Measurements from ENCODE around the gene SLC35F1.

SLC35F1 gene

DNA sequence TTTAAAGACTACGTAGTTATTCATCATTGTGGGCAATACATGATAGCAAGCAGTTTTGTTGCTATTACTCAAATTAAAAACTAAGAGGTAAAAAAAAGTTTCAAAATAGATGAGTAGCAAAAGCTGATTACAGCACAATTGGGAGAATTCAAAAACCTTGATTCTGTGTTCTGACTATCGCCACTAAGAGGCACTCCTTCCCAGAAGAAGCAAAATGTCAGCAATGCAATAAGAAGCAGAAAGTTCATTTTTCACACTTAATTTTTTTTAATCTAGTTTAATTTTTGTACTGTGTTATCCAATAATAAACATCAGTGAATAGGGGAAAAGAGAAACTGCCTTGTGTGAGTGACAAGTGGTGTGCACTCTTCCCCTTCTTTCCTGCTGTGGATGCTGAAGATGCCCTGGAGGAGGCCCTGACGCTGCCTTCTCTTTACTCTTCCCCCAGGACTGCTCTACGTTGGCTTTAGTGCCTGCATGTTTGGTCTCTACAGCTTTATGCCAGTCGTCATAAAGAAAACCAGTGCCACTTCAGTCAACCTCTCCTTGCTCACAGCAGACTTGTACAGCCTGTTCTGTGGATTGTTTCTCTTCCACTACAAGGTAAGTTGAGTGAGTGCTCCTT, 377.8 kb downstream of the SLC35F1 start:
- peak; percentile 30 for DNase-seq

DNA sequence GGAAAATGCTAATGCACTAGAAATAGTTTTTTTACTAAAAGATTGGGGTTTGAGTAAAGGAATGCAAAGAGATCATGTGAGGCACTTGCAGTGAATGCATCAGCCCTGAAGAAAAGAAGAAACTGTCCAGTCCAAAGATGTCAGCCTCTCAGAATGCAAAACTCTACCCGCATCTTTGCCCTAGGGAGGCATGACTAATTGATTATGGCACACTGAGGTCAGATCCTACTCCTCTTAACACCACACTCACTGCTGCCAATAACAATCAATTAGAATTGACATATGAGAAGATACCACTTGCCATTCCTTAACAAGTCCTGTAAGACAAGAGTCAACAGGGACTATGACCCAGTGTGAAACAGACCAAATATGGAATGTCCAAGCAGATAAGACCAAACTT, 378.7 kb downstream of the SLC35F1 start:
- DNase-seq = no peak

DNA sequence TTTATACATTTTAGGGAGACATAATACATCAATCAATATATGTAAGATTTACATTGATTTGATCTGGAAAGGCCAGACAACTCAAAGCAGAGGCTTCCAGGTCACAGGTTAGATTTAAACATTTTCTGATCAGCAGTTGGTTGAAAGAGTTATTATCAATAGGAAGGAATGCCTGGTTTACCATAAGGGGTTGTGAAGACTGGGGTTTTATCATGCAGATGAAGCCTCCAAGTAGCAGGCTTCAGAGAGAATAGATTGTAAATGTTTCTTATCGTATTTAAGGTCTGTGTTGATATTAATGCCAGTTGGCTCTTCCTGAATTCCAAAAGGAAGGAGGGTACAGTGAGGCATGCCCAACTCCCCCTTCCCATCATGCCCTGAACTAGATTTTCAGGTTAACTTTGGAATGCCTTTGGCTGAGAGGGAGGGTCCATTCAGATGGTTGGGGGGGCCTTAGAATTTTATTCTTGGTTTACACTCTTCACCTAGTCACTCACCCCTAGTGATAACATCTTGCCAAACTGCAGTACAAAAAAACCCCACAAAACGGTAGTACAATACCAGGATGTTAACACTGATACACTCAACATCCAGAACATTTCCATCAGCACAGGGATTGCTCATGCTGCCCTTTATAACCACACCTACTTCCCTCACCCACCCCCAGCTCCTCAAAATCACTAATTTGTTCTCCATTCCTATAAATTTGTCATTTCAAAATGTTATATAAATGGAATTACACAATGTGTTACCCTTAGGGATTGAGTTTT, 381.5 kb downstream of the SLC35F1 start:
- DNase-seq = no peak

DNA sequence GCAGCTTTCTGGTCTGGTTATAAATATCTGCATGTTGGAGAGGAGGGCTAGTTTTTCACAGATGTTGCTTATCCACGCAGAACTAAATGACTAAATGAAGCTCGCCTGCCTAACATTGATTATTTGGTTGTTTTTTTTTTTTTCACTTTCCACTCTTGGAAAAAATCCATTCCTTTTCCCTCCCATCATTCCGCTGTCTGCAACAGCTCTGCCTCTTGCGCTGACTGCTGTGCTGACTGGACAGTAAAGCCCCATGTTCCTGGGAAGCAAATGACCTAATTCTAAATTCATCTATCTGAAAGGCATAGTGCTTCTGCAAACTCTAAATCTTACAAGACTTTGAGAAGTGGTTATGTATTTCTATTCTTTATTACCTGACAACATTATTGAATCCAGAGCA, 385.5 kb downstream of the SLC35F1 start:
- no peak for DNase-seq

DNA sequence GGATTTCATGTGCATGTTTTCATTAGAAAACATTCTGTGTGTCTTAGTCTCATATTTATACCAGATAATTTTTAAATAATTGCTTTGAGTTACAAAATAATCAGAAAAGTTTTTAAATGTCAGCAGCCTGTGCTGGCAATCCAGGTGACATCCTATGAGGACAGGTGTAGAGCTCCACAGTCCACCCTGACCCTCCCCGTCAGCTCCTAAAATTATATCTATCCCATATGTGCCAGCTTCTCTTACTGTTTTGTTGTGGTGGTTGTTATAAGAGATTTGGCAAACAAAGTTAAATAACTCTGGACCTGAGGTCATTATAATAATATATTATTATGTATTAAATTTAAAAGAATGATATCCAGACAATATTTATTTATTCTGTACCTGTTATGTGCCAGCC, 387.8 kb downstream of the SLC35F1 start:
- no peak for DNase-seq

DNA sequence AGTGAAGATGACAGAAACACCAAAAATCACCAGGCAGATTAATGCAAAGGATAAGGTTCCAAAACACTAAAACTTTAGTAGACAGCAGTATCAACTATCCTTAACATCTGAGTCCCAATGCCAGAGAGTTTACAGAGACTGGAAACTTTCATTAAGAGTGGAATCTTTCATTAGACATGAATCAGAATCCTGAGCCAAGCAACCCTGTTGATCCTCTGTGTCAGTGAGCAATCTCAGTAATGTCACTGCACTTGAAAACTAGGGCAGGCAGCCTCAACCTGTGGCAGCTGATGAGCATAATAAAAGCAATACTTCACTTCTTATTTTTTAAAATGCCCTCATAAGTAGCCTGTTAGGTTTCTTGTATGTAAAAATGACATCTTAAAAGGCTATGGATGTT, 388.3 kb downstream of the SLC35F1 start:
- no peak for DNase-seq

DNA sequence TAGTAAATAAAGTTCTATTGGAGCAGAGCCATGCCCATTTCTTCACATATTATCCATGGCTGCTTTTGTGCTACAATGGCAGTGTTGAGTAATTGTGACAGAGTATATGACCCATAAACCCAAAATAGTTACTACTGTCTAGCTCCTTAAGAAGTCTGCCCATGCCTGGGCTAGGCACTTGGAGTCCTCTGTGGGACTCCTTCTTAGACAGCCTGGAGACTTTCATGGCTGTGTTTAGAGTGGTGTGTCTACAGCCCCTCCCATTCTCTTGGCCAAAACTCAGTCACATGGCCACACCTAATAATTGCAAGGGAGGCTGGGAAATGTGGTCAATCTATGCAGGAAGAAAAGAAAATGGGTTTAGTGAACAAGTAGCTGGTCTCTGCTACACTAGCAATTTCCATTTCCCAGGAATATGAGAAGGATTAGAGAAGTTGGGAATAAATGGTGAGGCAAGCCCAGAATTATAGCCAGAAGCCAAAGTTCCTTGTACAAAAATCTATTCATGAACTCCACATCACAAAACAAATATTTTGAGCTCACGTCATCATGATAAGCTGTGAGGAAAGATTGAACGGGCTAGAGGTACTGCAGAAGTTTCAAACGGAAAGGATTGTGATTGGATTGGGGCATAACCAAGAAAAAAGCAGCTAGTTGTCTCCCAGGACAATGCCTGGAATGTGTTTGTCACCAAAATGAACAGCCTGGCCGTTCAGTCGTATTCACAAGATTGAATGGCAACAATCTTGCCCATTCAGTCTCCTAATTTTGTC, 389.3 kb downstream of the SLC35F1 start:
- DNase-seq = no peak

DNA sequence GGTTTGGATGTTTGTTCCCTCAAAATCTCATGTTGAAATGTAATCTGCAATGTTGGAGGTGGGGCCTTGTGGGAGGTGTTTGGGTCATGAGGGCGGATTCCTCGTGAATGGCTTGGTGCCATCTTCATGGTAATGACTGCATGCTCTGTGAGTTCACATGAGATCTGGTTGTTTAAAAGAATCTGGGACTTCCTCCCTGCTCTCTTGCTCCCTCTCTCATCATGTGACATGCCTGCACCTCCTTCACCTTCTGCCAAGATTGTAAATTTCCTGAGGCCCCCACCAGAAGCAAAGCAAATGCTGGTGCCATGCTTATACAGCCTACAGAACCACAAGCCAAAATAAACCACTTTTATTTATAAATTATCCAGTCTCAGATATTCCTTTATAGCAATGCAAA, 390.8 kb downstream of the SLC35F1 start:
- no peak for DNase-seq

DNA sequence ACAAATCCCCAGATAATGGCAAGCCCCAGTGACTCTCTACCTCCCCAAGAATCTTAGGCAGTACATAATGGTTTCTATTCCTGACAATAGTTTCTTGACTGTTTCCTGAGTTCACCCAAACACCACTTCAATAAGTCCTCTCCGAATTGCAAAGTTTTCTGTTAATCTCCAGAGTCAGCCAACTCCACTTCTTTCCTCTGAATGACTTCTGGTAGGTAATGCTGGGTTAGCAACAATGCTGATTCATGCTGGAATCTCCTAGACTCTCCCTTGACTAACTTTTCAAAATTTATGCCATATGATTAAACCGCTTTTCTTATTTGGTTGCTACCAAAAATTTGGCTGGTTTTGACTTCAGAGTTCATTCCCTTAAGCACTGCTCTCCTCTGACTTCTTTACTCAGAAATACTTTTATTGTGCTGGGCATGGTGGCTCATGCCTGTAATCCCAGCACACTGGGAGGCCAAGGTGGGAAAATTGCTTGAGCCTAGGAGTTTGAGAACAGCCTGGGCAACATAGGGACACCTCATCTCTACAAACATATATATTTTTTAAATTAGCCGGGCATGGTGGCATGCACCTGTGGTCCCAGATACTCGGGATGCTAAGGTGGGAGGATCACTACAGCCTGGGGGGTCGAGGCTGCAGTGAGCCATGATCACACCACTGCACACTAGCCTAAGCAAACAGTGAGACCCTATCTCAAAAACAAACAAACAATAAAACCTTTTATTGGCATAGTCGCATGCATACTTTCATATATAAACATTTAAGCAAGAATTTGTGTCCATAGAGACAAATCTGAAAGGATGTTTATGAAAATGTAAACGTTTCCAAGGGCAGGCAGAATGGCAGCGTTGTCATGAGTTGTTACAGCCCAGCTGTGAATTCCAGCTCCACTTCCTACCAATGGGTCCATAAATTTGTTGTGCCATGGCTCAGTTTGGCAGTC, 391.7 kb downstream of the SLC35F1 start:
- DNase-seq = no peak

DNA sequence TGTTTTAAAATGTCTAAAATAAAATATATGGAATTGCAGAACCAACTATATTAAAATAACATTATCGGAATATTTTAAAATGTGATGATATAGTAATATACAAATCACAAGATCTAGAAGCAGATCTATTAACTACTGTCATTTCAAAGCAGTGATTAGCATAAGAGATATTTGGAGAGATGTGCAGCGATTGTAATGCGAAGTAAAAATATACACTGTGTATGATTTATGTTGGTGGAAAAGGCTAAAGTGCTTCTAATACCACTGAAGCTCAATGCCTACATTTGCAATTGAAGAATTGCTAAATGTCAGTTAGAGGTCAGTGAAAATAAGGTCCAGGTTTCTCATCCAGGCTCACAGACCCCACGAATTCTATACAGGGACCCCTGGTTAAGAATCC, 392.4 kb downstream of the SLC35F1 start:
- no peak for DNase-seq

DNA sequence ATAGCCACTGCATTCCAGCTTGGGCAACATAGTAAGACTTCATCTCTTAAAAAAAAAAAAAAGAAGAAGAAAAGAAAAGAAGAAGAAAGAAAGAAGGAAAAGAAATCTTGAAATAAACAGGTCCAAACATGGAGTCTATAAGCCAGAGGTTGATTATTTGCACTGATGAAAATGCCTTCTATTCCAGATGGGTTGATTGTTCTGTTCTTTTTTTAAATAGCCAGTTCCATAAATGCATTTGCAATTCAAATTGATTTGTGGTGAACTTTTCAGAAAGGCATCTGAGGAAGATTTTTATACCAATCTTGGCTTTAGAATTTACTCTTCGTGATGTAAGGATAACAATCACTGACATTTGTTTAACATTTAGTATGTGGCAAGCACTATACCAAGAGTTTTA, 397.3 kb downstream of the SLC35F1 start:
- DNase-seq = no peak

DNA sequence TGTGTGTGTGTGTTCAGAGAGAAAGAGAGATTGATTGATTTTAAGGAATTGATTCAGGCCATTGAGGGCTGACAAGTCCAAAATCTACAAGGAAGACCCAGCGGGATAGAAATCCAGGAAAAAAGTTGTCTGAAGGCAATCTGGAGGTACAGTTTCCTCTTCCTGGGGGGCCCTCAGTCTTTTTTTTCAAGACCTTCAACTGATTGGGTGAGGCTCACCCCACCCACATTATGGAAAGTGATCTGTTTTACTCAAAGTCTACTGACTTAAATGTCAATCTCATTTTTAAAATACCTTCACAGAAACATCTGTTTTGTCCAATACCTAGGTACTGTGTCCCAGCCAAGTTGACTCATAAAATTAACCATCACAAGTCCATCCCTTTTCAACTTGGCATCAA, 398.0 kb downstream of the SLC35F1 start:
- DNase-seq = no peak

DNA sequence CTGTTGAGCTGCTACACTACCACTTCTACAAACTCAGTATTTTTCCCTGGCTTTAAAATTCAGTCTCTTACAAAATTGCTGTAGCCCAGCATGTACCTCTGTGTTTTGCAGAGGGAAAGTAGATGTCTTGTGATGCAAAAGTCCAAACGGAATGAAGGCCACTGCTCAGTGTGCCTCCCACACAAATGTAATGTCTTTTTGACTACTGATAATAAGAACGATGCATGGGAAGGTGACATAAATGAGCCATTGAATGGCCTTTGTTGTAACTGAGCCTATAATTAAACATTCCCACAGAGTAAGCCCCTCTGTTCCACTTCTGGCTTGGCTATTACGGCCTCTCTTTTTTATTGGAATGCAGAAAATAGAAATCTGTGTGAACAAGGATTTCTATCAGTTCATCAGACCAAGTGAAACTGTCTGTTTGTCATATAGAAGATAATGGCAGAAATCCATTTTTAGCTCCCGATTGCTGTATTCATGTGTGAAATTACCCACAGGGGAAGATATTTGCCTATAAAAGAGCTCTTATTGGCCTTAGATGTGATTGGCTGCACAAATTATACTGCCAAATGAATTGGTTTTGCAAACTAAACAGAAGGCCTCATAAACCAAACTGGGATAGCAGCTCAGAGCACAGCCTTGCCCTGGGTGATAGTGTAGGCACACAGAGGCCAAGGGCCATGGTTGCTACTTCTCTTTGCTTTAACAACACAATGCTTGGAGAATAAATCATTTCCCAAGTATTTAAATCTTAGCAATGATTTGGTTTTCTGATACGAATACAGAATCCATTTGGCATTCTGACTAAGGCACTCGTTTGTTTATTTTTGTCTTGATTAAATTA, 399.6 kb downstream of the SLC35F1 start:
- no peak for DNase-seq

DNA sequence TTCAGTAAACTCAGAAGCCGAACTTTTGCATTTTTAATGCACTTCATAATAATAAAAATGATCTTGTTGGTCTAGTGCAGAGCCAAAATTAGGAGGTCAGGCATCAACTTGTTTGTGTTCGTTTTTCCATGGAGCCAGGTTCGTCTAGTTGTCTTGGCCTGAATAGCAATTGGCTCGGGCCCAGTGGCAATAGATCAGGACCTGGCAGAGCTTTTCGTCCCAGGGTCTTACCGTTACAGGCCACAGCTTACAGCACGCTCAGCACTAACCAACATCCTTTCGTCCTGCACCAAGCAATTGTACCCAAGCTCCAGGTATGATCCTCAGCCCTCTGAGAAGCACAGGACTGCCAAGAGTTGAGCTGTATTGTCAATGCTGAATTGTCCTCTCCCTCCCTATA, 400.5 kb downstream of the SLC35F1 start:
- DNase-seq = no peak

DNA sequence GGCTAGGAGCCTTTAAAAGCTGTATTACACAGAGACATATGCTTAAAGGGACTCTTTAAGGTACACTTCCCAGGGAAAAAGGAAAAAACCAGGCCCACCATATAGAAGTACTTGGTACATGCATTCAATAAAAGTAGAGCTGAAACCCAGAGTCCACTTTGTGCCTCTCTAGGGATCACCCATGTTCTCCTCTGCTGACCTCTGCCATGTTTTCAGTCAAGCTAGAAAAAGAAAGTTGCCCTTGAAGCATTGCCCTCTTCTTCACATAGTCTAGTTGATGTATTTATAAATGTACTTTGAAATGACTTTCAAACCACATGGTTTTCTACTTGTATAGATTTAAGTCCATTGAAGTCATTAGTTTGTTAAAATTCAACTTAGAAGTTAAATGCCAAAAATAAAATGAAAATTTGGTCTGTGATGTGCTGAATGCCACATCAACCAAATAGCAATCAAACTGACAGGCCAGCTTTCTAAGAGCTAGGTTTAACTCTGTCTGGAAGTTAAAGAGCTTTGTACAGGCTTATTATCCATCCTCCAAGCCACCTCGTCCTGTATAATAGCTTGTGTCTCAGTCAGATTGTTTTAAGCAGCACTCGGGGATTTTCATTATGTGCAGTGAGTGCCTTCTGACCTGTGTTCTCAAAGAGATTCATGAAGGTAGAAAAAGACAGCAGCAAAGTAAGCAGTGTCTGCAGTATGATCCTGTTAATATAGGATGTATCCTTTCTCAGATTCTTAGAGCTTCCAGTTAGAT, 402.5 kb downstream of the SLC35F1 start:
- DNase-seq = no peak

DNA sequence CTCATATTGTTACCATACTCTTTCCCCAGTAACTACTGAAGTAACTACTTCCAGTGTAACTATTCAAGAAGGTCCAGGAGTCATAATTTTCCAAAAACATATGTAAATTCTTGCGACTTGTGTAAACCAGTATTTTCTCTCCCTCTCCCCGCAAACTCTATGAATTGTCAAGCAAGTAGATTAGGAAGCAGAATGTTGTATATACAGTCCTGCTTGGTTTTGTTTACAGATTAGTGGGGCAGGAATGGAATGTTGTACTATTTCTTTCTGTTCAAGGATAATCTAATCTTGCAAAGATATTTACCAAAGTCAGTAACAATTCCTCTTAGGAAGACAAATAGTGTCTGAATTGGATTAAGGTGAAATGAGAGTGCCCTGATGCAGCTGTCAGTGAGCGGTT, 406.1 kb downstream of the SLC35F1 start:
- DNase-seq = no peak

DNA sequence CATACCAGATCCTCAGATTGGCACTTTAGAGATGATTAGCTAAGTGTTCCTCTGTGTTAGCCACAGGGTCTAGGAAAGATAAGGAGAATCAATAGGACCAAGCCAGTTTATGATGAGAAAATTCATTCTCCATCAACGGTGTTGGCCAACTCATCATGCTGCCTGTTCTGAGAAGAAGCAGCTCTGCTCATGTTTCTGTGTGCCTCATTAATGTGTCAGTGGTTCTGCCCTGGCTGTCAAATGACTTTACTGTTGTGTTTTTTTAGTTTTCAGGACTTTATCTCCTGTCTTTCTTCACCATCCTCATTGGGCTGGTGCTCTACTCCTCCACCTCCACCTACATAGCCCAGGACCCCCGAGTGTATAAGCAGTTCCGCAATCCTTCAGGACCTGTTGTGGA, 406.7 kb downstream of the SLC35F1 start:
- no peak for DNase-seq

DNA sequence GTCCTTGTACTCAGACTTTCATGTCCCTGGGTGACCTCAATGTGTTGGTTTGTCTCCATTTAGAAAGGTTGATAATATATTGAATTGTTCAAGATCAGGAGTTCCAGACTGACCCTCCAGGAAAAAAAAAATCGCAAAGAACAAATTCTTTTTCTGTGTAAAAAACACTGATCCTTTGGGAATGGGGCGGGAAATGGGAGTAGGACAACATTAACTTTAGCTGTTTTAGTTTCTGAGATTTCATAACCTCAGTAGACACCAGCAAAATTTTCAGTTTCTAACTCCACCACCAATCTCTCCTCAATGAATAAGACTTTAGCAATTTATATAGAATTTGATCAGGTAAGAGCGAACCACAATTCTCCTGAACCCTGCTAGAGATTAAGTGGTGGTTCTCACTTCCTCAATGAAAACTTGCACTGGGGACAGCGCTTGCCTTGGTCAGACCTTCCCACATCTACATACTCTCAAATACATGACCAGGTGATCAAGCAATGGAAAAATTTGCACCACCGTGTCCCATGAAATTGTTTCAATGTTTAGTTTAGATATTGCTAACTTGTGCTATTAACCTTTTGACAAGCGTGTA, 409.8 kb downstream of the SLC35F1 start:
- no peak for DNase-seq

DNA sequence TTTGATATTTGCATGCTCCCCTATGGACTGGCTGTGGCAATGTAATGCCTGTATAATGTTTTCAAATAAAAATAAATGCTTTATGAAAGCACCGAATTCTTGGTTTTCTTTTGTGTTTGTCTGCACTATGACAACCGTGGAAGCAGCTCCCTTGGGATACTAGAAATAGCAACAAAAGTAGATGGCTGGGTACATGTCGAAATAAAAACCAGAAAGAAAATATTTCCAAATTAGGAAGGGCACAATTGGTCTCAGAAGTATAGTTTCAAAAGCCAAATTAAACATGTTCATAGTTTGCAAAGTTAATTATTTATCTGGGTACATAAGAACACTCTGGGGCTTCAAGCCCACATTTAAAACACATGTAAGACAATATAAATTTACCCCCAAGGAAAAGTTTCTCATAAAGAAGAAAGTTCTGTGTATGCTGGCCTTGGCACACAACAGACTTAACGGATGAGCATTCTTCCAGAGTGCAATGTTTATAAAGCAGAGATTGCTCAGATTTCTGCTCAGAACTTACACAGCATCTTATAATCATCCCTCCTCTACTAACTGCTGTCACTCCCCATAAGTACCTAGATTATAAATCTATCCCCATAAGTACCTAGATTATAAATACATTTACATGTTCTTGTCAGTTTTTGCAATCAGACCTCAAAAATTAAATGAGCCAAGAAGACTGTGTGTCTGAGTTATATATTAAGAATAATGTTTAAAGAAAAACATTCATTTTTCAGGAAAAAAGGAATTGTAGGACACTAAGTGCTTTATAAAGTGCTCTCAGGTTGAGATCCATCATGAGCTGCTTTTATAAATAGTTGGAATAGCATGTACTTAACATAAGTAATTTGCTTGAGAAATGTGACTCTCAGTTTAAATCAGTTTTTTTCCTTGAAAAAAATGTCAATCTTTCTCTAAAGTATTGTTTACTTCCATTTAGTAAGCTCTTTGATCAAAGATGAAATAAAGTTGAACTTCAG, 410.8 kb downstream of the SLC35F1 start:
- DNase-seq = no peak

DNA sequence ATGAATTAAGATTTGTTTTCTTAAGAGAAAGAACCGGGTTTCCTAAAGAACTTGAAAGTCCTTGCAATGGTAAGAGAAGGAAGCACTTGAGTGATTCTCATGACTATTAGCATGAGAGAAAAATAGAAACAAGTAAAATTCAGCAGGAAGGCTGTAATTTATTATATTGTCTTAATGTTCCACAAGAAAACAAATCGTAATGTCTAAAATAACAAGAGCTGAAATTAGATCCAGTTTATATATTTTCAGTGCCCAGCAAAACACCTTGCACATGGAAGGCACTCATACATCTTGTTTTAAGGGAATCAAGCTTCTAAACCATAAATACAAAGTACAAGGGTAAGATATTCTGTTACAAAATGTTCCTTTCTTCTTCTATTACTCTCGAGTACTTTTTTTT, 411.6 kb downstream of the SLC35F1 start:
- no peak for DNase-seq
